Measurements from ENCODE around the gene SLC6A18.

GRCh38 chr5:1208221-1208742, 16.9 kb upstream of the SLC6A18 start:
- TF ChIP-seq MXI1 (IDR thresholded peaks at IDR 0.05; ENCODE audit: borderline replicate concordance, low read depth, low read length) (no peak), BHLHE40 (IDR thresholded peaks at IDR 0.05; ENCODE audit: low read depth, low read length) (no peak)
